GM10847 (cell line): ENCODE measurements around the gene UBE2C.

Experiments used
- POLR2A ChIP-seq: IDR thresholded peaks from 2 replicates; pipeline ENCODE4 v1.6.1; 2011; ENCODE audit not compliant: insufficient read length; ENCODE audit errors: extremely low read depth

The UBE2C gene

GRCh38 chr20:45792317-45793118, 19.9 kb upstream of the UBE2C start:
- TF ChIP-seq POLR2A, result no peak

- TF ChIP-seq POLR2A, result no peak
These were observed 15.9 kb upstream of the UBE2C start for GRCh38 chr20:45796337-45797065.

- no peak for TF ChIP-seq POLR2A
These were observed 13.4 kb upstream of the UBE2C start for GRCh38 chr20:45798935-45799642.

- no peak for TF ChIP-seq POLR2A
These were observed 10.6 kb upstream of the UBE2C start for GRCh38 chr20:45801851-45802250.

- TF ChIP-seq POLR2A, result no peak
These were observed 2.1 kb upstream of the UBE2C start for GRCh38 chr20:45810191-45810970.

GRCh38 chr20:45813006-45813340, 529 bp downstream of the UBE2C start:
- TF ChIP-seq POLR2A, result no peak

- TF ChIP-seq POLR2A, result no peak
These were observed 1.0 kb downstream of the UBE2C start for GRCh38 chr20:45813489-45813888.

- no peak for TF ChIP-seq POLR2A
These were observed 1.9 kb downstream of the UBE2C start for GRCh38 chr20:45814314-45814713.

GRCh38 chr20:45816951-45817350, 4.5 kb downstream of the UBE2C start:
- no peak for TF ChIP-seq POLR2A

- TF ChIP-seq POLR2A, result no peak
These were observed 5.1 kb downstream of the UBE2C start for GRCh38 chr20:45817376-45818194.

- no peak for TF ChIP-seq POLR2A
These were observed 5.8 kb downstream of the UBE2C start for GRCh38 chr20:45818239-45818638.

- no peak for TF ChIP-seq POLR2A
These were observed 7.0 kb downstream of the UBE2C start for GRCh38 chr20:45819466-45819865.

- no peak for TF ChIP-seq POLR2A
These were observed 9.5 kb downstream of the UBE2C start for GRCh38 chr20:45821947-45822346.

GRCh38 chr20:45822857-45823256, 10.4 kb downstream of the UBE2C start:
- no peak for TF ChIP-seq POLR2A

- no peak for TF ChIP-seq POLR2A
These were observed 11.7 kb downstream of the UBE2C start for GRCh38 chr20:45823949-45824835.
